HG02798 (cell line): ENCODE data around the gene FTO.

ENCODE experiments used
- ATAC-seq: cut with Tn5 transposase; IDR thresholded peaks from one replicate; pipeline ENCODE4 v1.9.1; 2021; ENCODE audit warnings: mild to moderate bottlenecking; ENCODE audit not compliant: unreplicated experiment, poor library complexity

FTO gene

GRCh38 chr16:53982631-53983042 is 278.7 kb downstream of the FTO start:
- ATAC-seq, result no peak

- no peak for ATAC-seq
Measured at GRCh38 chr16:53984936-53985335, 281.0 kb downstream of the FTO start.

GRCh38 chr16:53985861-53986260 is 281.9 kb downstream of the FTO start:
- ATAC-seq, result no peak

- no peak for ATAC-seq
Measured at GRCh38 chr16:53986793-53987192, 282.8 kb downstream of the FTO start.

- ATAC-seq, result no peak
Measured at GRCh38 chr16:53988136-53988535, 284.2 kb downstream of the FTO start.

GRCh38 chr16:53989597-53989996 is 285.6 kb downstream of the FTO start:
- no peak for ATAC-seq

- ATAC-seq, result no peak
Measured at GRCh38 chr16:53991754-53992378, 287.9 kb downstream of the FTO start.

GRCh38 chr16:53995378-53995777 is 291.4 kb downstream of the FTO start:
- ATAC-seq, result no peak

GRCh38 chr16:53996961-53997360 is 293.0 kb downstream of the FTO start:
- no peak for ATAC-seq

- ATAC-seq, result no peak
Measured at GRCh38 chr16:53998024-53998810, 294.3 kb downstream of the FTO start.

GRCh38 chr16:53998966-53999522 is 295.1 kb downstream of the FTO start:
- no peak for ATAC-seq

- ATAC-seq, result no peak
Measured at GRCh38 chr16:53999841-54000240, 295.9 kb downstream of the FTO start.

- ATAC-seq, result no peak
Measured at GRCh38 chr16:54000361-54000760, 296.4 kb downstream of the FTO start.

GRCh38 chr16:54006693-54007092 is 302.7 kb downstream of the FTO start:
- no peak for ATAC-seq

GRCh38 chr16:54007504-54007903 is 303.5 kb downstream of the FTO start:
- no peak for ATAC-seq

- ATAC-seq, result no peak
Measured at GRCh38 chr16:54009464-54010176, 305.7 kb downstream of the FTO start.

GRCh38 chr16:54015147-54015546 is 311.2 kb downstream of the FTO start:
- ATAC-seq, result no peak

- no peak for ATAC-seq
Measured at GRCh38 chr16:54022362-54022761, 318.4 kb downstream of the FTO start.

- no peak for ATAC-seq
Measured at GRCh38 chr16:54026456-54026855, 322.5 kb downstream of the FTO start.

GRCh38 chr16:54027062-54027461 is 323.1 kb downstream of the FTO start:
- ATAC-seq, result no peak

GRCh38 chr16:54027558-54027957 is 323.6 kb downstream of the FTO start:
- ATAC-seq, result no peak
